CD4-positive, alpha-beta memory T cell (primary cell): ENCODE data around the gene PHLDB2. TPM values are rescaled to one million over a fixed set of nuclear protein-coding genes. Genes with fewer than 3 reads are reported as not detected.

ENCODE experiments used
- CTCF ChIA-PET: fragments of 350-600 bp; sonication (Branson Sonifier 250); formaldehyde crosslinking; loops from one replicate; lab custom pipeline; 2021; ENCODE audit warnings: inconsistent platforms; ENCODE audit not compliant: partially characterized antibody; lab: Charles Lee
- POLR2A ChIA-PET: fragments of 350-600 bp; sonication (Branson Sonifier 250); formaldehyde crosslinking; loops from one replicate; lab custom pipeline; 2021; ENCODE audit not compliant: partially characterized antibody; lab: Charles Lee
- DNase-seq, 5 donors: peaks; one replicate each; pipeline versions ENCODE4 v3.0.0 to v3.0.0-alpha.2; 2020 to 2022; ENCODE audit warnings: mixed read lengths in 1 of 5
- H3K27ac ChIP-seq: one replicate; pipeline ENCODE4 v1.7.0; 2013; ENCODE audit warnings: low read depth, low read length
- H3K27me3 ChIP-seq: 2 replicates; pipeline ENCODE4 v1.7.0; 2013; ENCODE audit warnings: mild to moderate bottlenecking, low read length, moderate library complexity; ENCODE audit not compliant: insufficient read depth
- H3K36me3 ChIP-seq: 2 replicates; pipeline ENCODE4 v1.7.0; 2013; ENCODE audit warnings: mild to moderate bottlenecking, low read length, moderate library complexity; ENCODE audit not compliant: insufficient read depth
- H3K4me1 ChIP-seq: 2 replicates; pipeline ENCODE4 v1.7.0; 2013; ENCODE audit warnings: mild to moderate bottlenecking, low read length, moderate library complexity; ENCODE audit not compliant: insufficient read depth
- H3K4me3 ChIP-seq, 2 donors: one replicate each; pipeline ENCODE4 v1.7.0; 2013; ENCODE audit warnings: low read length in 2 of 2, mild to moderate bottlenecking in 1 of 2
- H3K9me3 ChIP-seq, 2 donors: one replicate each; pipeline ENCODE4 v1.7.0; 2013; ENCODE audit warnings: low read length in 2 of 2, control low read depth in 1 of 2; ENCODE audit not compliant: control insufficient read depth in 1 of 2
- H3K27ac Mint-ChIP-seq, 7 donors: one replicate each; pipeline ENCODE4 v1.8.0; 2020 to 2021; ENCODE audit warnings: mixed read lengths in 7 of 7, mild to moderate bottlenecking in 6 of 7, inconsistent platforms in 3 of 7, moderate library complexity in 3 of 7
- H3K27me3 Mint-ChIP-seq, 2 donors: one replicate each; pipeline ENCODE4 v1.8.0; 2020 to 2021; ENCODE audit warnings: mixed read lengths in 2 of 2
- H3K36me3 Mint-ChIP-seq, 2 donors: one replicate each; pipeline ENCODE4 v1.8.0; 2020 to 2021; ENCODE audit warnings: mixed read lengths in 2 of 2, inconsistent platforms in 1 of 2, mild to moderate bottlenecking in 1 of 2
- H3K4me1 Mint-ChIP-seq, 4 donors: one replicate each; pipeline ENCODE4 v1.8.0; 2020 to 2021; ENCODE audit warnings: mixed read lengths in 4 of 4, mild to moderate bottlenecking in 1 of 4
- H3K4me3 Mint-ChIP-seq, 8 donors: one replicate each; pipeline ENCODE4 v1.8.0; 2020 to 2021; ENCODE audit warnings: mixed read lengths in 8 of 8, mild to moderate bottlenecking in 7 of 8, moderate library complexity in 6 of 8, inconsistent platforms in 3 of 8
- H3K9me3 Mint-ChIP-seq, 8 donors: one replicate each; pipeline ENCODE4 v1.8.0; 2020 to 2021; ENCODE audit warnings: mixed read lengths in 8 of 8, mild to moderate bottlenecking in 5 of 8, inconsistent platforms in 3 of 8, moderate library complexity in 1 of 8
- intact Hi-C: fragments of 100-400 bp; cut with micrococcal nuclease; formaldehyde crosslinking; loops from one replicate; pipeline ENCODE4 v1.15.1; 2023
- polyA plus RNA-seq, 2 donors: library from polyadenylated mRNA; unstranded; fragments of 300-500 nt; fragmentation: Illumina TruSeq; gene quantifications; one replicate each; pipeline ENCODE4 v1.2.3, GENCODE V29; 2021
- total RNA-seq, 2 experiments: library from RNA; stranded (reverse); gene quantifications; one replicate each; pipeline ENCODE4 v1.2.3, GENCODE V29; 2021

The PHLDB2 gene
- total and polyA plus RNA-seq, 4 experiments from 2014 or later = 2.8 to 8.5 (median 7.8) TPM

GRCh38 chr3:112003321-112004080, 144.4 kb downstream of the PHLDB2 start:
- peaks cover 25 to 34% (median 28%) of the 10 kb centered on the region in 4 donors for H3K4me1 Mint-ChIP-seq
- no peak overlapping the region for H3K4me3 ChIP-seq
- peaks cover 23% of the 10 kb centered on the region for H3K4me1 ChIP-seq
- peak overlapping the region in 6 of 7 donors; percentile 31 to 83 (median 72) for H3K27ac Mint-ChIP-seq
- DNase-seq = no peak
- no peak overlapping the region for H3K27ac ChIP-seq
- intact Hi-C loops = no loop called here
- H3K27me3 Mint-ChIP-seq = no peaks in the 10 kb centered on the region
- no peaks in the 10 kb centered on the region for H3K27me3 ChIP-seq
- no peaks in the 10 kb centered on the region for H3K9me3 ChIP-seq
- POLR2A ChIA-PET = interaction anchor here (1.2 to 1.6 kb wide), 2 partner anchors 25 to 69 kb away, joined by 3 to 6 read pairs; partner anchors contain the start of gene ABHD10
- peak overlapping the region in 2 of 8 donors; percentile 67 to 70 for H3K4me3 Mint-ChIP-seq
- H3K36me3 Mint-ChIP-seq = no peaks in the 10 kb centered on the region
- CTCF ChIA-PET = interaction anchor here (2.0 to 9.2 kb wide), 3 partner anchors 10 to 15 kb away, joined by 10 to 75 read pairs (median 68); no protein-coding TSS in a partner anchor
- H3K36me3 ChIP-seq = no peaks in the 10 kb centered on the region
- H3K9me3 Mint-ChIP-seq = no peaks in the 10 kb centered on the region

- Histone ChIP-seq H3K9me3 (no peaks in the 10 kb centered on the region), H3K4me3 (no peak overlapping the region), H3K27ac (no peak overlapping the region), H3K27me3 (no peaks in the 10 kb centered on the region), H3K4me1 (peaks cover 23% of the 10 kb centered on the region), H3K36me3 (no peaks in the 10 kb centered on the region)
- POLR2A ChIA-PET = interaction anchor here (1.6 kb wide), 1 partner anchor 25 kb away, joined by 6 read pairs; the partner anchor contains the start of gene ABHD10
- peak overlapping the region in 1 of 7 donors; percentile 25 for H3K27ac Mint-ChIP-seq
- no peak overlapping the region for H3K4me3 Mint-ChIP-seq
- no peaks in the 10 kb centered on the region for H3K27me3 Mint-ChIP-seq
- intact Hi-C loops = no loop called here
- CTCF ChIA-PET = interaction anchor here (0.6 to 9.2 kb wide), 4 partner anchors 9 to 37 kb away, joined by 3 to 75 read pairs (median 36); no protein-coding TSS in a partner anchor
- H3K9me3 Mint-ChIP-seq = no peaks in the 10 kb centered on the region
- no peak for DNase-seq
- H3K4me1 Mint-ChIP-seq = peaks cover 25 to 34% (median 28%) of the 10 kb centered on the region in 4 donors
- H3K36me3 Mint-ChIP-seq = no peaks in the 10 kb centered on the region
Measured at GRCh38 chr3:112004187-112004586, 145.1 kb downstream of the PHLDB2 start.

- H3K4me1 ChIP-seq = peaks cover 23% of the 10 kb centered on the region
- DNase-seq = no peak
- H3K27ac ChIP-seq = no peak overlapping the region
- ChIA-PET CTCF (interaction anchor here (0.6 to 9.2 kb wide), 4 partner anchors 9 to 37 kb away, joined by 3 to 75 read pairs (median 36); no protein-coding TSS in a partner anchor), POLR2A (no interaction called here)
- Mint-ChIP-seq H3K27me3 (no peaks in the 10 kb centered on the region), H3K27ac (no peak overlapping the region), H3K4me1 (peaks cover 25 to 34% (median 28%) of the 10 kb centered on the region in 4 donors), H3K9me3 (no peaks in the 10 kb centered on the region), H3K4me3 (no peak overlapping the region), H3K36me3 (no peaks in the 10 kb centered on the region)
- H3K9me3 ChIP-seq = no peaks in the 10 kb centered on the region
- no peak overlapping the region for H3K4me3 ChIP-seq
- H3K36me3 ChIP-seq = no peaks in the 10 kb centered on the region
- H3K27me3 ChIP-seq = no peaks in the 10 kb centered on the region
- intact Hi-C loops = no loop called here
Measured at GRCh38 chr3:112004669-112005068, 145.6 kb downstream of the PHLDB2 start.

GRCh38 chr3:112005091-112005672, 146.1 kb downstream of the PHLDB2 start:
- no peak for DNase-seq
- POLR2A ChIA-PET = no interaction called here
- H3K27ac ChIP-seq = no peak overlapping the region

GRCh38 chr3:112007633-112008032, 148.6 kb downstream of the PHLDB2 start:
- Histone ChIP-seq H3K27me3 (no peaks in the 10 kb centered on the region), H3K4me1 (peaks cover 13% of the 10 kb centered on the region), H3K36me3 (no peaks in the 10 kb centered on the region), H3K9me3 (no peaks in the 10 kb centered on the region), H3K27ac (no peak overlapping the region), H3K4me3 (no peak overlapping the region)
- Mint-ChIP-seq H3K4me1 (peaks cover 16 to 20% (median 18%) of the 10 kb centered on the region in 4 donors), H3K27me3 (no peaks in the 10 kb centered on the region), H3K36me3 (no peaks in the 10 kb centered on the region), H3K9me3 (no peaks in the 10 kb centered on the region), H3K4me3 (no peak overlapping the region), H3K27ac (peak overlapping the region in 1 of 7 donors; percentile 58)
- intact Hi-C loops = no loop called here
- ChIA-PET CTCF (interaction anchor here (0.6 to 3.1 kb wide), 6 partner anchors 10 to 545 kb away, joined by 4 to 25 read pairs (median 5); partner anchors contain the start of gene ABHD10), POLR2A (no interaction called here)
- no peak for DNase-seq

More at GRCh38 chr3:112005091-112005672, 146.1 kb downstream of the PHLDB2 start:
- Mint-ChIP-seq H3K27ac (peak overlapping the region in 1 of 7 donors; percentile 62), H3K4me3 (no peak overlapping the region), H3K36me3 (no peaks in the 10 kb centered on the region), H3K4me1 (peaks cover 25 to 34% (median 28%) of the 10 kb centered on the region in 4 donors), H3K9me3 (no peaks in the 10 kb centered on the region), H3K27me3 (no peaks in the 10 kb centered on the region)
- Histone ChIP-seq H3K27me3 (no peaks in the 10 kb centered on the region), H3K4me1 (peaks cover 23% of the 10 kb centered on the region), H3K9me3 (no peaks in the 10 kb centered on the region), H3K36me3 (no peaks in the 10 kb centered on the region), H3K4me3 (no peak overlapping the region)
- intact Hi-C loops = no loop called here
- CTCF ChIA-PET = interaction anchor here (0.9 to 9.2 kb wide), 2 partner anchors 8 to 13 kb away, joined by 4 to 75 read pairs; no protein-coding TSS in a partner anchor

- H3K9me3 ChIP-seq = no peaks in the 10 kb centered on the region
- Mint-ChIP-seq H3K4me1 (peaks cover 5 to 12% (median 8%) of the 10 kb centered on the region in 4 donors), H3K27ac (no peak overlapping the region), H3K27me3 (no peaks in the 10 kb centered on the region), H3K9me3 (no peaks in the 10 kb centered on the region), H3K36me3 (no peaks in the 10 kb centered on the region), H3K4me3 (no peak overlapping the region)
- DNase-seq = no peak
- no peak overlapping the region for H3K27ac ChIP-seq
- ChIA-PET CTCF (interaction anchor here (8.2 kb wide), 1 partner anchor 19 kb away, joined by 207 read pairs; no protein-coding TSS in a partner anchor), POLR2A (no interaction called here)
- no peaks in the 10 kb centered on the region for H3K27me3 ChIP-seq
- no peaks in the 10 kb centered on the region for H3K36me3 ChIP-seq
- H3K4me1 ChIP-seq = peaks cover 4% of the 10 kb centered on the region
- intact Hi-C loops = no loop called here
- no peak overlapping the region for H3K4me3 ChIP-seq
Measured at GRCh38 chr3:112009670-112010069, 150.6 kb downstream of the PHLDB2 start.

- Histone ChIP-seq H3K27ac (no peak overlapping the region), H3K27me3 (no peaks in the 10 kb centered on the region), H3K9me3 (no peaks in the 10 kb centered on the region), H3K36me3 (no peaks in the 10 kb centered on the region), H3K4me1 (peaks cover 4% of the 10 kb centered on the region), H3K4me3 (no peak overlapping the region)
- Mint-ChIP-seq H3K9me3 (no peaks in the 10 kb centered on the region), H3K36me3 (no peaks in the 10 kb centered on the region), H3K27ac (no peak overlapping the region), H3K27me3 (no peaks in the 10 kb centered on the region), H3K4me1 (peaks cover 5 to 12% (median 8%) of the 10 kb centered on the region in 4 donors), H3K4me3 (no peak overlapping the region)
- ChIA-PET CTCF (interaction anchor here (1.0 to 8.2 kb wide), 3 partner anchors 20 to 293 kb away, joined by 3 to 207 read pairs (median 138); no protein-coding TSS in a partner anchor), POLR2A (no interaction called here)
- DNase-seq = no peak
- intact Hi-C loops = no loop called here
Measured at GRCh38 chr3:112010636-112011035, 151.6 kb downstream of the PHLDB2 start.
